KMS-11 (cell line): ENCODE results near the gene SERPINA3.

ENCODE experiments used
- H2AFZ ChIP-seq: fragments of 200-600 bp; sonication (generic); 2 replicates; pipeline ENCODE4 v1.6.1; 2016; ENCODE audit warnings: antibody characterized with exemption, mixed run types, low read depth
- H3K27ac ChIP-seq: fragments of 200-600 bp; sonication (generic); 2 replicates; pipeline ENCODE4 v1.6.1; 2016; ENCODE audit warnings: mild to moderate bottlenecking, mixed run types
- H3K27me3 ChIP-seq: fragments of 200-600 bp; sonication (generic); 2 replicates; pipeline ENCODE4 v1.6.1; 2017; ENCODE audit warnings: mild to moderate bottlenecking, low read depth, mixed run types, moderate library complexity; ENCODE audit not compliant: insufficient read depth
- H3K36me3 ChIP-seq: fragments of 200-600 bp; sonication (generic); 2 replicates; pipeline ENCODE4 v1.6.1; 2017; ENCODE audit warnings: mild to moderate bottlenecking, mixed run types; ENCODE audit not compliant: insufficient read depth
- H3K4me1 ChIP-seq: fragments of 200-600 bp; sonication (generic); 2 replicates; pipeline ENCODE4 v1.6.1; 2016; ENCODE audit warnings: mild to moderate bottlenecking, low read depth, mixed run types; ENCODE audit not compliant: poor library complexity, severe bottlenecking
- H3K4me2 ChIP-seq: fragments of 200-600 bp; sonication (generic); 2 replicates; pipeline ENCODE4 v1.7.0; 2016; ENCODE audit warnings: mild to moderate bottlenecking, mixed run types
- H3K4me3 ChIP-seq: fragments of 200-600 bp; sonication (generic); IDR thresholded peaks from 2 replicates; pipeline ENCODE4 v1.6.1; 2017; ENCODE audit warnings: low read depth, low read length, mixed read lengths; ENCODE audit not compliant: insufficient read depth
- H3K79me2 ChIP-seq: fragments of 200-600 bp; sonication (generic); 2 replicates; pipeline ENCODE4 v1.6.1; 2016; ENCODE audit warnings: low read depth, mixed run types; ENCODE audit not compliant: insufficient read depth
- H3K9ac ChIP-seq: fragments of 200-600 bp; sonication (generic); 2 replicates; pipeline ENCODE4 v1.6.1; 2016; ENCODE audit warnings: mild to moderate bottlenecking, mixed run types
- H4K20me1 ChIP-seq: fragments of 200-600 bp; sonication (generic); 2 replicates; pipeline ENCODE4 v1.6.1; 2016; ENCODE audit warnings: mild to moderate bottlenecking, mixed run types; ENCODE audit not compliant: insufficient read depth
- TF ChIP-seq, protein P1 (sequence below): fragments of 200-600 bp; sonication (generic); conservative IDR thresholded peaks from 2 replicates; pipeline ENCODE4 v1.6.1; 2017; ENCODE audit warnings: low read depth, mild to moderate bottlenecking, antibody characterized with exemption, low read length, moderate library complexity, mixed read lengths

The SERPINA3 gene

GRCh38 chr14:94582199-94582750 lies 29.9 kb upstream of the SERPINA3 start:
- Histone ChIP-seq H3K36me3 (no peaks in the 10 kb centered on the region), H2AFZ (no peak overlapping the region), H3K9ac (no peak overlapping the region), H3K4me2 (no peak overlapping the region), H3K4me3 (no peak overlapping the region), H4K20me1 (no peaks in the 10 kb centered on the region), H3K4me1 (no peaks in the 10 kb centered on the region), H3K79me2 (no peaks in the 10 kb centered on the region), H3K27me3 (no peaks in the 10 kb centered on the region), H3K27ac (no peak overlapping the region)
- TF ChIP-seq, protein P1, sequence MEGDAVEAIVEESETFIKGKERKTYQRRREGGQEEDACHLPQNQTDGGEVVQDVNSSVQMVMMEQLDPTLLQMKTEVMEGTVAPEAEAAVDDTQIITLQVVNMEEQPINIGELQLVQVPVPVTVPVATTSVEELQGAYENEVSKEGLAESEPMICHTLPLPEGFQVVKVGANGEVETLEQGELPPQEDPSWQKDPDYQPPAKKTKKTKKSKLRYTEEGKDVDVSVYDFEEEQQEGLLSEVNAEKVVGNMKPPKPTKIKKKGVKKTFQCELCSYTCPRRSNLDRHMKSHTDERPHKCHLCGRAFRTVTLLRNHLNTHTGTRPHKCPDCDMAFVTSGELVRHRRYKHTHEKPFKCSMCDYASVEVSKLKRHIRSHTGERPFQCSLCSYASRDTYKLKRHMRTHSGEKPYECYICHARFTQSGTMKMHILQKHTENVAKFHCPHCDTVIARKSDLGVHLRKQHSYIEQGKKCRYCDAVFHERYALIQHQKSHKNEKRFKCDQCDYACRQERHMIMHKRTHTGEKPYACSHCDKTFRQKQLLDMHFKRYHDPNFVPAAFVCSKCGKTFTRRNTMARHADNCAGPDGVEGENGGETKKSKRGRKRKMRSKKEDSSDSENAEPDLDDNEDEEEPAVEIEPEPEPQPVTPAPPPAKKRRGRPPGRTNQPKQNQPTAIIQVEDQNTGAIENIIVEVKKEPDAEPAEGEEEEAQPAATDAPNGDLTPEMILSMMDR: no peak

- Histone ChIP-seq H4K20me1 (no peaks in the 10 kb centered on the region), H2AFZ (no peak overlapping the region), H3K4me3 (no peak overlapping the region), H3K36me3 (no peaks in the 10 kb centered on the region), H3K9ac (no peak overlapping the region), H3K79me2 (no peaks in the 10 kb centered on the region), H3K4me2 (no peak overlapping the region), H3K27me3 (no peaks in the 10 kb centered on the region), H3K4me1 (no peaks in the 10 kb centered on the region), H3K27ac (no peak overlapping the region)
- TF ChIP-seq, protein P1: no peak
Observed at GRCh38 chr14:94582851-94583250, 29.3 kb upstream of the SERPINA3 start.

DNA sequence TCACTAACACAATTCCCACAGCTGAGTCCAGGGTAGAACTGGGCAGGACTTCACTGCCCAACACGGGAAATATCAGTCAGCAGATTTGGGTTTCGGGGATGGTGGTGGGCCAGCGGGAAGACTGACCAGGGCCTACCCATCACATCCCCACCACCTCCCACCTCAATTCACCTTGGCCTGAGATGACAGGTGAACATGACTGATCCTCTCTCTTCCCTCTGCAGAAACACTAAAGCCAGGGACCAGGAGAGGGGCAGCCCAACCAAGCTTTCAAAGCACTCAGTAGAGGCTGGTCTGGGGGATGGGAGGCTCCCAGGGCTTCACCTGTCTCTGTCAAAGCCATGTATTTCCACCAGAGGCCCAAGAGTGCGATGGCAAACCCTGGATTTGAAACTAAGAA lies 28.6 kb upstream of the SERPINA3 start:
- Histone ChIP-seq H3K4me2 (no peak overlapping the region), H3K9ac (no peak overlapping the region), H4K20me1 (no peaks in the 10 kb centered on the region), H3K27me3 (no peaks in the 10 kb centered on the region), H3K4me3 (no peak overlapping the region), H3K79me2 (no peaks in the 10 kb centered on the region), H3K4me1 (no peaks in the 10 kb centered on the region), H3K27ac (no peak overlapping the region), H3K36me3 (no peaks in the 10 kb centered on the region), H2AFZ (no peak overlapping the region)
- TF ChIP-seq, protein P1: no peak

GRCh38 chr14:94584591-94585280 lies 27.5 kb upstream of the SERPINA3 start:
- H3K4me3 ChIP-seq: no peak overlapping the region
- no peaks in the 10 kb centered on the region for H3K27me3 ChIP-seq

More at GRCh38 chr14:94584591-94585280, 27.5 kb upstream of the SERPINA3 start:
- H3K9ac ChIP-seq: no peak overlapping the region
- TF ChIP-seq, protein P1: no peak
- H3K4me1 ChIP-seq: no peaks in the 10 kb centered on the region
- H3K36me3 ChIP-seq: no peaks in the 10 kb centered on the region
- no peak overlapping the region for H3K4me2 ChIP-seq
- no peak overlapping the region for H3K27ac ChIP-seq
- H4K20me1 ChIP-seq: no peaks in the 10 kb centered on the region
- no peak overlapping the region for H2AFZ ChIP-seq
- no peaks in the 10 kb centered on the region for H3K79me2 ChIP-seq
